OCI-LY1 (cell line): ENCODE data around the gene FBN1.

Source experiments
- H2AFZ ChIP-seq: fragments of 200-600 bp; sonication (generic), shearing (Covaris generic); 2 replicates; pipeline ENCODE4 v1.6.0; 2014; ENCODE audit warnings: antibody characterized with exemption, mild to moderate bottlenecking, low read length
- H3F3A ChIP-seq: fragments of 200-600 bp; sonication (generic), shearing (Covaris generic); 2 replicates; pipeline ENCODE4 v1.6.0; 2014; ENCODE audit warnings: mild to moderate bottlenecking, antibody characterized with exemption, low read length, moderate library complexity; ENCODE audit not compliant: insufficient read depth
- H3K27ac ChIP-seq: fragments of 200-600 bp; sonication (generic); 2 replicates; pipeline ENCODE4 v1.5.1; 2014; ENCODE audit warnings: low read length, mixed run types, mild to moderate bottlenecking, low read depth; ENCODE audit not compliant: poor library complexity, severe bottlenecking
- H3K27me3 ChIP-seq: fragments of 200-600 bp; sonication (generic); 2 replicates; pipeline ENCODE4 v1.6.0; 2014; ENCODE audit warnings: antibody characterized with exemption, mild to moderate bottlenecking, low read length, moderate library complexity; ENCODE audit not compliant: insufficient read depth
- H3K36me3 ChIP-seq: fragments of 200-600 bp; sonication (generic); 2 replicates; pipeline ENCODE4 v1.6.1; 2014; ENCODE audit warnings: mild to moderate bottlenecking, antibody characterized with exemption, low read length, moderate library complexity, mixed read lengths; ENCODE audit not compliant: insufficient read depth
- H3K4me1 ChIP-seq: fragments of 200-600 bp; sonication (generic); 2 replicates; pipeline ENCODE4 v1.5.1; 2014; ENCODE audit warnings: mild to moderate bottlenecking, low read length, moderate library complexity; ENCODE audit not compliant: insufficient read depth, severe bottlenecking
- H3K4me2 ChIP-seq: fragments of 200-600 bp; sonication (generic), shearing (Covaris generic); 2 replicates; pipeline ENCODE4 v1.6.1; 2014; ENCODE audit warnings: low read length
- H3K4me3 ChIP-seq: fragments of 200-600 bp; sonication (generic); 2 replicates; pipeline ENCODE4 v1.5.1; 2014; ENCODE audit warnings: low read length, low read depth, mild to moderate bottlenecking, mixed read lengths; ENCODE audit not compliant: poor library complexity, severe bottlenecking
- H3K79me2 ChIP-seq: fragments of 200-600 bp; shearing (Covaris generic); 2 replicates; pipeline ENCODE4 v1.6.1; 2016; ENCODE audit warnings: mixed run types, low read length, mixed read lengths; ENCODE audit not compliant: insufficient read depth
- H3K9ac ChIP-seq: fragments of 200-600 bp; sonication (generic), shearing (Covaris generic); 2 replicates; pipeline ENCODE4 v1.6.1; 2014; ENCODE audit warnings: mild to moderate bottlenecking, low read length, mixed read lengths
- H3K9me2 ChIP-seq: fragments of 200-600 bp; sonication (generic), shearing (Covaris generic); 2 replicates; pipeline ENCODE4 v1.6.1; 2014; ENCODE audit warnings: low read depth, mild to moderate bottlenecking, low read length, mixed read lengths
- H3K9me3 ChIP-seq: fragments of 200-600 bp; shearing (Covaris generic); 2 replicates; pipeline ENCODE4 v1.6.1; 2014; ENCODE audit warnings: low read length, mixed read lengths
- H4K20me1 ChIP-seq: fragments of 200-600 bp; sonication (generic), shearing (Covaris generic); 2 replicates; pipeline ENCODE4 v1.6.0; 2016; ENCODE audit warnings: mild to moderate bottlenecking, low read length; ENCODE audit not compliant: insufficient read depth
- CTCF ChIP-seq: fragments of 200-600 bp; sonication (generic), shearing (Covaris generic); IDR thresholded peaks from 2 replicates; pipeline ENCODE4 v1.5.1; 2017; ENCODE audit warnings: mild to moderate bottlenecking, antibody characterized with exemption, low read length, moderate library complexity, mixed read lengths
- EZH2 ChIP-seq: fragments of 200-600 bp; sonication (generic), shearing (Covaris generic); IDR thresholded peaks from 2 replicates; pipeline ENCODE4 v1.8.0; 2017; ENCODE audit warnings: borderline replicate concordance, mixed run types, mild to moderate bottlenecking, antibody characterized with exemption, low read length, moderate library complexity, mixed read lengths

Gene FBN1

DNA sequence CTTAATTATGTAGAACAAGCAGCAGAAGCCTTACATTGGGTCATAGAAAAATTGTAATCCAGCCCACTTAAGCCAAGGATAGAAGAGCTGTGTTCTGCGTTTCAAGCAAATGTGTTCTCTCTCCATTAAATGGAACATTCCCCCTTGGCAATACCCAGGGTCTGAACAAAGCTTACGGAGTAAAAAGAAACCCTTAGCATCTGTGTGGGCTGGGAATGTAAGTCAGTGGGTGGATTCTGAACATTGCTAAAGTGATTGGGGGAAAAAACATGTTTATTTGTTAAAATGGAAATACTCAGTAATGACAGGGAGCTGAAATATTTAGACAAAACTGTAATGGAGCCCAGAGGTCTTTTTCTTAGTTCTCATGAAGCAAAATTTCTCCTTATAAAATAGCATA, 166.9 kb downstream of the FBN1 start:
- Histone ChIP-seq H3K27ac (no peak overlapping the region), H3K9ac (no peak overlapping the region), H2AFZ (no peak overlapping the region), H3F3A (no peaks in the 10 kb centered on the region), H3K4me3 (no peak overlapping the region), H3K36me3 (no peaks in the 10 kb centered on the region), H3K4me2 (no peak overlapping the region), H3K9me3 (no peaks in the 10 kb centered on the region), H3K79me2 (no peaks in the 10 kb centered on the region), H3K4me1 (no peaks in the 10 kb centered on the region), H4K20me1 (no peaks in the 10 kb centered on the region), H3K9me2 (no peaks in the 10 kb centered on the region), H3K27me3 (no peaks in the 10 kb centered on the region)
- TF ChIP-seq EZH2, result no peak
- TF ChIP-seq CTCF, result no peak

GRCh38 chr15:48477795-48478360, 167.6 kb downstream of the FBN1 start:
- Histone ChIP-seq H3K9ac (no peak overlapping the region), H3F3A (no peaks in the 10 kb centered on the region), H3K9me3 (no peaks in the 10 kb centered on the region), H3K4me1 (no peaks in the 10 kb centered on the region), H4K20me1 (no peaks in the 10 kb centered on the region), H3K27me3 (no peaks in the 10 kb centered on the region), H3K9me2 (no peaks in the 10 kb centered on the region), H3K4me3 (no peak overlapping the region), H3K79me2 (no peaks in the 10 kb centered on the region), H2AFZ (no peak overlapping the region), H3K36me3 (no peaks in the 10 kb centered on the region), H3K27ac (no peak overlapping the region), H3K4me2 (no peak overlapping the region)
- TF ChIP-seq EZH2, result no peak
- TF ChIP-seq CTCF, result no peak

DNA sequence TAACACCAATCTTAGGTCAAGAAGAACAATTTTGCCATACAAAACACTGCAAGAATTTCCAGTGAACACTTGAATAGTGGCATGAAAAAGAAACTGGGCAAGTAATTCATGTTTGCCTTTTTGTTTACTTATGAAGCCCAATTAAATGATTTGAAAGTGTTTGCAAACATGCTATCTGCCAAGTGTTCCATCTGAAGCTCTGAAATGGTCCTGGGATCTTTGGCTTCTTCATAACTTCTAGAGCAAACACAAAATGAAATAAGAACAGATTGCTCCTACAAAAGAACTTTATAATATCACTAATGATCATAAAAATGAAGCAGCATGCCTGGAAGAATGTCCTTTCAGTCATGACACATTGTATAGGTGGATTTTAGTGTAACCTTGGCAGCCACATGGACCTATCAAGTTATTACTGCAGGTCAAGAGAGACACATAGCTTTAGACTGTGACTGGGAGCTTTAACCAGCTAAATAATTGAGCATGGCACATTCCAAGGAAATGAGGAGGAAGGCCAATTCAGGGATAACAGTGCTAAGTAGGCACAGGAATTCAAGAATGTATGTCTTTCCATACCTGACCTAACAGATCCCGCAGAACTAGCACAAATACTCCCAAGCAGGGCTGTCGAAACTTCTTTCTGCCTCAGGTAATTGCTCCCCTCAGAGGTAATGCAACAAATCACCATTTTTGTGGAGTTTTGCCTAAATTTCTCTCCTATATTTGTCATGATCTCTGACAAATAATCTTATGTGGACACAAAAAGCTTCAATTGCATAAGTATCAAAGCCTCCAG, 169.7 kb downstream of the FBN1 start:
- Histone ChIP-seq H3K79me2 (no peaks in the 10 kb centered on the region), H3F3A (no peaks in the 10 kb centered on the region), H4K20me1 (no peaks in the 10 kb centered on the region), H3K4me3 (no peak overlapping the region), H2AFZ (no peak overlapping the region), H3K27ac (no peak overlapping the region), H3K27me3 (no peaks in the 10 kb centered on the region), H3K4me2 (no peak overlapping the region), H3K4me1 (no peaks in the 10 kb centered on the region), H3K9me3 (no peaks in the 10 kb centered on the region), H3K36me3 (no peaks in the 10 kb centered on the region), H3K9me2 (no peaks in the 10 kb centered on the region), H3K9ac (no peak overlapping the region)
- TF ChIP-seq CTCF, result no peak
- no peak for TF ChIP-seq EZH2
